GM12878 (cell line): ENCODE results near the gene TRERF1. TPM values are rescaled to one million over a fixed set of nuclear protein-coding genes. Genes with fewer than 3 reads are reported as not detected.
A peak's percentile ranks its signal among the peaks of the same experiment; 100 is the strongest.

Experiments
- CHD1 ChIP-seq: IDR thresholded peaks from 2 replicates; pipeline ENCODE4 v1.6.1; 2012; ENCODE audit warnings: low read depth, low read length, improper control_type of control experiment
- CHD2 ChIP-seq: IDR thresholded peaks from 2 replicates; pipeline ENCODE4 v1.6.1; 2011; ENCODE audit warnings: low read depth, low read length, improper control_type of control experiment, borderline replicate concordance
- EED ChIP-seq: sonication (generic); IDR thresholded peaks from 2 replicates; pipeline ENCODE4 v1.6.1; 2016; ENCODE audit warnings: antibody characterized with exemption, low read depth
- EZH2 ChIP-seq: IDR thresholded peaks from 2 replicates; pipeline ENCODE4 v1.6.1; 2012; ENCODE audit warnings: low read depth, mild to moderate bottlenecking, control low read depth, inconsistent platforms, low read length, borderline replicate concordance; ENCODE audit not compliant: control insufficient read depth
- IKZF1 ChIP-seq: fragments of 450-650 bp; conservative IDR thresholded peaks from 2 replicates; pipeline ENCODE4 v1.6.1; 2017; ENCODE audit warnings: antibody characterized with exemption, mild to moderate bottlenecking
- MEF2B ChIP-seq: fragments of 450-650 bp; IDR thresholded peaks from 2 replicates; pipeline ENCODE4 v1.6.1; 2018; ENCODE audit warnings: mild to moderate bottlenecking, moderate library complexity; ENCODE audit not compliant: partially characterized antibody, poor library complexity, severe bottlenecking
- MTA3 ChIP-seq: IDR thresholded peaks from 2 replicates; pipeline ENCODE4 v1.6.1; 2012; ENCODE audit warnings: low read length, inconsistent platforms, borderline replicate concordance
- MXI1 ChIP-seq: fragments of 150-350 bp; IDR thresholded peaks from 2 replicates; pipeline ENCODE4 v1.6.1; 2011; ENCODE audit warnings: low read depth, mild to moderate bottlenecking, inconsistent platforms, low read length, improper control_type of control experiment
- NRF1 ChIP-seq: conservative IDR thresholded peaks from 2 replicates; pipeline ENCODE4 v1.6.1; 2011; ENCODE audit warnings: mild to moderate bottlenecking, low read depth, low read length, improper control_type of control experiment
- RB1 ChIP-seq: fragments of 450-650 bp; formaldehyde crosslinking; IDR thresholded peaks from 2 replicates; pipeline ENCODE4 v1.6.1; 2017; ENCODE audit warnings: mild to moderate bottlenecking, borderline replicate concordance
- SREBF1 ChIP-seq: IDR thresholded peaks from 2 replicates; pipeline ENCODE4 v1.6.1; 2012; ENCODE audit warnings: mild to moderate bottlenecking, low read length
- SRF ChIP-seq, 2 experiments: IDR thresholded peaks; 2 replicates each; pipeline ENCODE4 v1.6.1; 2011; ENCODE audit warnings: low read depth in 2 of 2, low read length in 2 of 2, mild to moderate bottlenecking in 1 of 2, moderate library complexity in 1 of 2
- STAT1 ChIP-seq: fragments of 450-650 bp; conservative IDR thresholded peaks from 2 replicates; pipeline ENCODE4 v1.6.1; 2014; ENCODE audit warnings: antibody characterized with exemption, mild to moderate bottlenecking
- TBL1XR1 ChIP-seq: IDR thresholded peaks from 2 replicates; pipeline ENCODE4 v1.6.1; 2012; ENCODE audit warnings: low read depth, low read length, improper control_type of control experiment
- TCF3 ChIP-seq: IDR thresholded peaks from 2 replicates; pipeline ENCODE4 v1.6.1; 2012; ENCODE audit warnings: low read depth, mild to moderate bottlenecking, low read length, borderline replicate concordance; ENCODE audit not compliant: insufficient read depth
- polyA plus RNA-seq, 11 experiments: library from polyadenylated mRNA; depleted of rRNA in 4 of 11; unstranded in 6 of 11; stranded (reverse) in 5 of 11; fragments of >200 nt; fragmentation: Nextera tagmentation in 4 of 11; fragmentation: Illumina TruSeq in 1 of 11; extraction: Ambion mirVana in 4 of 11; extraction: Trizol in 1 of 11; gene quantifications; 1 replicate in 1 of 11; 2 replicates in 10 of 11; pipeline versions ENCODE4 v1.2.1 to v1.2.3, GENCODE V29; 2011 to 2016; ENCODE audit warnings: inconsistent platforms in 2 of 11, missing spikeins in 2 of 11, low read depth in 1 of 11
- total RNA-seq, 4 experiments: library from RNA; depleted of rRNA in 3 of 4; stranded (reverse); fragments of >200 nt in 3 of 4; fragmentation: Illumina TruSeq in 1 of 4; extraction: Trizol in 1 of 4; gene quantifications; 2 replicates each; pipeline versions ENCODE4 v1.2.1 to v1.2.3, GENCODE V29; 2013 to 2021
- TF ChIP-seq, protein P1 (sequence below): fragments of 450-650 bp; IDR thresholded peaks from 2 replicates; pipeline ENCODE4 v1.6.1; 2014; ENCODE audit warnings: mild to moderate bottlenecking
- TF ChIP-seq, protein P2 (sequence below): IDR thresholded peaks from 2 replicates; pipeline ENCODE4 v1.6.1; 2012; ENCODE audit warnings: low read depth, low read length, improper control_type of control experiment
- TF ChIP-seq, protein P3 (sequence below): fragments of 450-650 bp; IDR thresholded peaks from 2 replicates; pipeline ENCODE4 v1.6.1; 2017; ENCODE audit warnings: mild to moderate bottlenecking
- TF ChIP-seq, protein P4 (sequence below): IDR thresholded peaks from 2 replicates; pipeline ENCODE4 v1.6.1; 2012; ENCODE audit warnings: low read length, inconsistent platforms
- TF ChIP-seq, protein P5 (sequence below): fragments of 450-650 bp; IDR thresholded peaks from 2 replicates; pipeline ENCODE4 v1.6.1; 2018; ENCODE audit warnings: borderline replicate concordance, mild to moderate bottlenecking; ENCODE audit not compliant: partially characterized antibody
- TF ChIP-seq, protein P6 (sequence below): IDR thresholded peaks from 2 replicates; pipeline ENCODE4 v1.6.1; 2011; ENCODE audit warnings: mild to moderate bottlenecking, low read depth, low read length, moderate library complexity; ENCODE audit not compliant: insufficient replicate concordance

The TRERF1 gene
- total and polyA plus RNA-seq, 10 of the 15 experiments (the other 5 are each of a cell fraction or from before 2014, with no cell fraction given) = 2.2 to 19.4 (median 7.2) TPM

DNA sequence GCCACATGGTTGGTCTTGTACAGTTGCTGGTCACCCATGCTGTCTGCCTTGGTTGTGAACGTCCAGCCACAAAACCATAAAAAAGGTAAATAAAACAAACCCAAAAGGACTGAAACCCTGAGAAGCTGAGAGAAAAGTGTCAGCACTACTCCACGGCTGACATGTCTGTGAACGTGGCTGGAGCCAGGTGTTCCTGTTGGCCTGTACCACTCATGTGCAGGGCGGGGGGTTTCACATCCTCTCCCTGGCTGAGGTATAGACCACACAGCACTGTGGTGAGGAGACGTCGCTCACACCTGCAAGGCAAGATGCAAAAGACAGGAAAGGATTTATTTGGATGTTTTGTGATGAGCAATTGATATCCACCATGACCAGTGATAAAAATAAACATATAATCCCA is 182.2 kb downstream of the TRERF1 start (continued):
- TF ChIP-seq CHD2 = peak; percentile 46; the same call in 1 of the 2 replicates
- TF ChIP-seq, protein P1, sequence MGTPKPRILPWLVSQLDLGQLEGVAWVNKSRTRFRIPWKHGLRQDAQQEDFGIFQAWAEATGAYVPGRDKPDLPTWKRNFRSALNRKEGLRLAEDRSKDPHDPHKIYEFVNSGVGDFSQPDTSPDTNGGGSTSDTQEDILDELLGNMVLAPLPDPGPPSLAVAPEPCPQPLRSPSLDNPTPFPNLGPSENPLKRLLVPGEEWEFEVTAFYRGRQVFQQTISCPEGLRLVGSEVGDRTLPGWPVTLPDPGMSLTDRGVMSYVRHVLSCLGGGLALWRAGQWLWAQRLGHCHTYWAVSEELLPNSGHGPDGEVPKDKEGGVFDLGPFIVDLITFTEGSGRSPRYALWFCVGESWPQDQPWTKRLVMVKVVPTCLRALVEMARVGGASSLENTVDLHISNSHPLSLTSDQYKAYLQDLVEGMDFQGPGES = no peak
- TF ChIP-seq EZH2 = no peak
- TF ChIP-seq, protein P2, sequence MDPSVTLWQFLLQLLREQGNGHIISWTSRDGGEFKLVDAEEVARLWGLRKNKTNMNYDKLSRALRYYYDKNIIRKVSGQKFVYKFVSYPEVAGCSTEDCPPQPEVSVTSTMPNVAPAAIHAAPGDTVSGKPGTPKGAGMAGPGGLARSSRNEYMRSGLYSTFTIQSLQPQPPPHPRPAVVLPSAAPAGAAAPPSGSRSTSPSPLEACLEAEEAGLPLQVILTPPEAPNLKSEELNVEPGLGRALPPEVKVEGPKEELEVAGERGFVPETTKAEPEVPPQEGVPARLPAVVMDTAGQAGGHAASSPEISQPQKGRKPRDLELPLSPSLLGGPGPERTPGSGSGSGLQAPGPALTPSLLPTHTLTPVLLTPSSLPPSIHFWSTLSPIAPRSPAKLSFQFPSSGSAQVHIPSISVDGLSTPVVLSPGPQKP = no peak
- peak; percentile 40 for TF ChIP-seq MEF2B
- peak; percentile 73 for TF ChIP-seq MXI1
- no peak for TF ChIP-seq NRF1
- TF ChIP-seq, protein P3, sequence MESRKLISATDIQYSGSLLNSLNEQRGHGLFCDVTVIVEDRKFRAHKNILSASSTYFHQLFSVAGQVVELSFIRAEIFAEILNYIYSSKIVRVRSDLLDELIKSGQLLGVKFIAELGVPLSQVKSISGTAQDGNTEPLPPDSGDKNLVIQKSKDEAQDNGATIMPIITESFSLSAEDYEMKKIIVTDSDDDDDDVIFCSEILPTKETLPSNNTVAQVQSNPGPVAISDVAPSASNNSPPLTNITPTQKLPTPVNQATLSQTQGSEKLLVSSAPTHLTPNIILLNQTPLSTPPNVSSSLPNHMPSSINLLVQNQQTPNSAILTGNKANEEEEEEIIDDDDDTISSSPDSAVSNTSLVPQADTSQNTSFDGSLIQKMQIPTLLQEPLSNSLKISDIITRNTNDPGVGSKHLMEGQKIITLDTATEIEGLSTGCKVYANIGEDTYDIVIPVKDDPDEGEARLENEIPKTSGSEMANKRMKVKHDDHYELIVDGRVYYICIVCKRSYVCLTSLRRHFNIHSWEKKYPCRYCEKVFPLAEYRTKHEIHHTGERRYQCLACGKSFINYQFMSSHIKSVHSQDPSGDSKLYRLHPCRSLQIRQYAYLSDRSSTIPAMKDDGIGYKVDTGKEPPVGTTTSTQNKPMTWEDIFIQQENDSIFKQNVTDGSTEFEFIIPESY = no peak
- TF ChIP-seq TCF3 = peak; percentile 98
- TF ChIP-seq, protein P4, sequence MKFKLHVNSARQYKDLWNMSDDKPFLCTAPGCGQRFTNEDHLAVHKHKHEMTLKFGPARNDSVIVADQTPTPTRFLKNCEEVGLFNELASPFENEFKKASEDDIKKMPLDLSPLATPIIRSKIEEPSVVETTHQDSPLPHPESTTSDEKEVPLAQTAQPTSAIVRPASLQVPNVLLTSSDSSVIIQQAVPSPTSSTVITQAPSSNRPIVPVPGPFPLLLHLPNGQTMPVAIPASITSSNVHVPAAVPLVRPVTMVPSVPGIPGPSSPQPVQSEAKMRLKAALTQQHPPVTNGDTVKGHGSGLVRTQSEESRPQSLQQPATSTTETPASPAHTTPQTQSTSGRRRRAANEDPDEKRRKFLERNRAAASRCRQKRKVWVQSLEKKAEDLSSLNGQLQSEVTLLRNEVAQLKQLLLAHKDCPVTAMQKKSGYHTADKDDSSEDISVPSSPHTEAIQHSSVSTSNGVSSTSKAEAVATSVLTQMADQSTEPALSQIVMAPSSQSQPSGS = peak; percentile 68; the same call in 1 of the 2 replicates
- 0 out of 2 replicates have a peak, but pooled peaks have one; percentile 29 for TF ChIP-seq EED
- TF ChIP-seq IKZF1 = peak; percentile 68
- TF ChIP-seq, protein P5, sequence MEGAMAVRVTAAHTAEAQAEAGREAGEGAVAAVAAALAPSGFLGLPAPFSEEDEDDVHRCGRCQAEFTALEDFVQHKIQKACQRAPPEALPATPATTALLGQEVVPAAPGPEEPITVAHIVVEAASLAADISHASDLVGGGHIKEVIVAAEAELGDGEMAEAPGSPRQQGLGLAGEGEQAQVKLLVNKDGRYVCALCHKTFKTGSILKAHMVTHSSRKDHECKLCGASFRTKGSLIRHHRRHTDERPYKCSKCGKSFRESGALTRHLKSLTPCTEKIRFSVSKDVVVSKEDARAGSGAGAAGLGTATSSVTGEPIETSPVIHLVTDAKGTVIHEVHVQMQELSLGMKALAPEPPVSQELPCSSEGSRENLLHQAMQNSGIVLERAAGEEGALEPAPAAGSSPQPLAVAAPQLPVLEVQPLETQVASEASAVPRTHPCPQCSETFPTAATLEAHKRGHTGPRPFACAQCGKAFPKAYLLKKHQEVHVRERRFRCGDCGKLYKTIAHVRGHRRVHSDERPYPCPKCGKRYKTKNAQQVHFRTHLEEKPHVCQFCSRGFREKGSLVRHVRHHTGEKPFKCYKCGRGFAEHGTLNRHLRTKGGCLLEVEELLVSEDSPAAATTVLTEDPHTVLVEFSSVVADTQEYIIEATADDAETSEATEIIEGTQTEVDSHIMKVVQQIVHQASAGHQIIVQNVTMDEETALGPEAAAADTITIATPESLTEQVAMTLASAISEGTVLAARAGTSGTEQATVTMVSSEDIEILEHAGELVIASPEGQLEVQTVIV = no peak
- peak; percentile 93; the same call in 1 of the 2 replicates for TF ChIP-seq CHD1
- peak; percentile 67; the same call in 1 of the 2 replicates for TF ChIP-seq MTA3
- TF ChIP-seq SRF (IDR thresholded peaks at IDR 0.05; ENCODE audit: low read depth in 2 of 2, low read length in 2 of 2) = 0 out of 4 replicates have a peak, but pooled peaks of 1 of the 2 experiments have one; percentile 2
- TF ChIP-seq TBL1XR1 = 0 out of 2 replicates have a peak, but pooled peaks have one; percentile 29
- TF ChIP-seq STAT1 = no peak
- TF ChIP-seq, protein P6, sequence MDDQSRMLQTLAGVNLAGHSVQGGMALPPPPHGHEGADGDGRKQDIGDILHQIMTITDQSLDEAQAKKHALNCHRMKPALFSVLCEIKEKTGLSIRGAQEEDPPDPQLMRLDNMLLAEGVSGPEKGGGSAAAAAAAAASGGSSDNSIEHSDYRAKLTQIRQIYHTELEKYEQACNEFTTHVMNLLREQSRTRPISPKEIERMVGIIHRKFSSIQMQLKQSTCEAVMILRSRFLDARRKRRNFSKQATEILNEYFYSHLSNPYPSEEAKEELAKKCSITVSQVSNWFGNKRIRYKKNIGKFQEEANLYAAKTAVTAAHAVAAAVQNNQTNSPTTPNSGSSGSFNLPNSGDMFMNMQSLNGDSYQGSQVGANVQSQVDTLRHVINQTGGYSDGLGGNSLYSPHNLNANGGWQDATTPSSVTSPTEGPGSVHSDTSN = peak; percentile 23
- no peak for TF ChIP-seq RB1
- peak; percentile 67; the same call in 1 of the 2 replicates for TF ChIP-seq SREBF1
